HG03139 (cell line): Measurements from ENCODE around the gene CST9L.
"Not testable (repeated sequence)": the region's sequence is repeated elsewhere in the genome, so short reads cannot be mapped to it uniquely, and the experiment has no call there.

Source experiments
- ATAC-seq: cut with Tn5 transposase; IDR thresholded peaks from one replicate; pipeline ENCODE4 v1.9.1; 2021; ENCODE audit not compliant: unreplicated experiment

The CST9L gene

DNA sequence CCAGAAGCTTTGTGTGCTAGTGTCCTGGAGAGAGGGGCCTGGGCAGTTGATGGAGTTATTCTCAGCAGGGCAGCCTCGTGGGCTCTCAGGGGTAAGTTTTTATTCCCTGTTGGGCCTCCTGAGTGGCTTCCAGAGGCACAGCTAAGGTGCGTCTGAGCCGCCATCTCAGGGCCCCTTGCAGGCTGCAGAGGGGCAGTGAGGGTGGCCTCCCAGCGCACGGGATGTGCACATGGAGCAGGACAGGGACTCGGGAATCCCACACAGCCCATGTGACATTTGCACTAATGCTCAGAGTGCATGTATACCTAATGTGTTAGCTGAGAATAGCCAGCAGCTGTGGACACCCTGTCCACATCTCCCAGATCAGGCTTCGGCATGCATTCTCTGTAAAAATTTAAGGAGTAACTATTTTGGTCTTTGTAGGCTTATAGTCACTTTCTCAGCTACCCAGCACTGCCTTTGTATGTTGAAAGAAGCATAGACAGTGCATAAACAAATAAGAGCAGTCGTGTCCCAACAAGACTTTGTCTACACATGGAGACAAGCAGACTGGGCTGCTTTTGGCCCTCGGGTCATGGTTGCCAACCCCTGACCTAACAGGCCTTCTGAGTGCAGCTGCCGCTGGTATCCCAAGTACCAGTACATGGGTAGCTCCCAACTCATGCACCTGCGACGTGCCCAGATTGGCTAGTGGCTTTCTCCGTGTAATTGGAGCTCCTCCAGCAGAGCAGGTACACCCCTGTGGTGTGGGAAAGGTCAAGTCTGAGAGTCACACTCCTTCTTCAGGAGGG is 18.6 kb upstream of the CST9L start:
- no peak for ATAC-seq

DNA sequence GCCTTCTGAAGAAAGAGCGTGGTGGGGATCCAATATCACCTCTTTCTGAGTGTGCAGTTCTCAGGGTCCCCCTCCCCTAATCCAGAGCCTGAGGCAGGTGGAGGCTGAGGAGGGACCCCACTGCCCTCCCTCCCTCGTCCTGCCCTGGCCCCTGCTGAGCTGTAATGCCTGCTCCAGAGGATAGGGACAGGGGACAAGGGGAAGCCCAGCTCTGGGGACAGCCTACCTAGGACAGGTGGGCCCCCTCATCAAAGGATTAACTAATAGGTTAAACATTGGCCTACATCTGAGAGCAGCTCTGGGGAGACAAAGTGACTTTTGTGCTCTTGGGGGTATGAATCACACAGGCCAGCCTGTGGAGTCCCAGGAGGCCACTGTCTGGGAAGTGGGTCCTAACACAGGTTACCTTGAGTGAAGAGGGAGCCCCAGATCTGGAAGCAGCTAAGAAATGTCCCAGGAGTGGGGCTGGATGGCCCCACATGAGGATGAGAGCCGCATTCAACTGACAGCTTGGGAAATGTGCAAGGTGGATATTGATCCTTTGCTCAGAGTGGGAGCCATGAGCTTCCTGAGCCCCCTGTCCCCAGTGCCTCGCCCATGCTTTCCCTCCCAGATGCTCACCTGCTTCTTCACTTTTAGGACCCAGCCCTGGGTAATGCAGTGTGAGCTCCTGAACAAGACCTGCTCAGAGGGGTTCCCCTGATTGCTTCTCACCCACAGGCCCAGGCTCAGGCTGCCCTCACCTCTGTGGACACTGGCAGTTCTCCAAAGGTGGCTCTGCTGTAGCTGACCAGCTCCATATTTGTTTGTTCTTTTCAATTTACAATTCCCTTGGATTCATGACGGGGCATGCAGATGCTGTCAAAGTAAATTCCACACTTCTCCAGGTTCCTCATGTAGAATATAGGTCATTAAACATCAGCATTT is 17.8 kb upstream of the CST9L start:
- ATAC-seq = no peak

- no peak for ATAC-seq
Measured at GRCh38 chr20:23585449-23585807, 17.1 kb upstream of the CST9L start.

DNA sequence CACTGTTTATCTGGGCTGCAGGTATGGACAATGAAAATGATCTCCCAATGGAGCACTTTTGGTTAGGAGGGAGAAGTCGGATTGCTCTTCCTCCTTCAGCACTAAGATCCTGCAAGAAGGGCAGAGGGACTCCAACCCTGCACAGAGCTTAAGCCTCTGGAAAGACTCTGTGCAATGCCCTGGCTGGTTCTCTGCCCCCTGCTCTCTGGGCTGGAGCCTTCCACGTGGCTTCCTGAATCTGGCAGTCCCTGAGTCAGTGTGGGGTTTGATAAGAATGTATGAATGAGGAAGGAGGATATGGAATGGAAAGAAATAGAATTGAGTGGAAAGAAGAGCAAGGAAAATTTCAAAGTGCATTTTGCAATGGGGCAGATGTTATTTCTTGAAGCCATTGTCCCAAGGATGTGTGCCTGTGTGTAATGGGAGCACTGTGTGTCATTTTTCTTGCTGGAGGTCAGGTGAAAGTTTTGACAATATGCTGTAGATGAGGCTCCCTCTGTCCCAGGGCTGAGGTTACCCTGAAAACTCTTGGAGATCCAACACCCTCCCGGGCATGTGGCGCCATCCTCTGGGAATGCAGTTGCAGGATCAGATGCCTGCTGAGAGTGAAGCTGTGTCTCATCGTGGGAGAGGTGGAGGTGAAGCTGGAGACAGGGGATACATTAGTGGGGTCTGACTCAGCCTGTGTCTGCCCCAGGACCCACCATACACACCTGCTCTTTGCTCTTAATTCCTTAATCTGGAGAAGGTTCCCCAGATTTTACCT is 16.3 kb upstream of the CST9L start:
- ATAC-seq = no peak

GRCh38 chr20:23583526-23583925 is 15.2 kb upstream of the CST9L start:
- ATAC-seq = no peak

DNA sequence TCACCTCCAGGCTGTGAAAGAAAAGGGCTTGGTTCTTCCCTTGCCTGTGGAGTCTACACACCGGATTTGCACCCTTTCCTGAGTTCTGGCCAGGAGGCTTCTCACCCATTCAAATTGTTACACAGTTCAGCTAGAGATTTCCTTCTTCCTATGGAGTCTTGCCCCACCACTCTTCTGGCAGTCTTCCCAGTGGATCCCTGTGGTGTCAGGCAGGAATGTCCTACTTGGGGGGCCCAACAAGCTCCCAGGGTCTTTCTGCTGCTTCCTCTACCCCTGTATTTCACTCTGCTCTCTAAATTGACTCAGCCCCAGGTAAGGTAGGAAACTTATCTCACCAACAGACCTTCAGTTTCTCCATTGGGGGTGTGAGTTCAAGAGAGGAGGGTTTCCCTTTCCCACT is 14.0 kb upstream of the CST9L start:
- no peak for ATAC-seq

GRCh38 chr20:23581833-23582232 is 13.5 kb upstream of the CST9L start:
- ATAC-seq = not testable (repeated sequence)

GRCh38 chr20:23574977-23575376 is 6.7 kb upstream of the CST9L start:
- ATAC-seq = no peak

- ATAC-seq = no peak
Measured at GRCh38 chr20:23570178-23570760, 2.0 kb upstream of the CST9L start.

DNA sequence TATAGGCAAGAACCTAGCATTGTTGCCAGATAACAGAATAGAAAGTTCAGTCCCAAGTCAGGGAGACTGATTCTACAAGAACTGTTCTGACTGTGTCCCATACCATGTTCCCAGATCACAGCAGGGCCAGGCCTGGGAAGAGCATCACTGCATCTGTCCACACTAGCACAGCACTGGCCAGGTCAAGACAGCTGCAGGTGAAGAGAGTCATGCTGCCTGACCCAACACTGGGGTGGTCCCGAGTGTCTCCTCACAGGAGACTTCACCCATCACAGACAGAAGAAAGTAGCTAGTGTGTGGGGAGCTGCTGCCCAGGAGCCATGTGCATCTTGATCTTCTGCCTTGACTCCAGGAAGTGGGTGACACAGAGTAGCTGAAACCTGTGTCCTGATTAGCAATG is 1.3 kb upstream of the CST9L start:
- ATAC-seq = no peak

DNA sequence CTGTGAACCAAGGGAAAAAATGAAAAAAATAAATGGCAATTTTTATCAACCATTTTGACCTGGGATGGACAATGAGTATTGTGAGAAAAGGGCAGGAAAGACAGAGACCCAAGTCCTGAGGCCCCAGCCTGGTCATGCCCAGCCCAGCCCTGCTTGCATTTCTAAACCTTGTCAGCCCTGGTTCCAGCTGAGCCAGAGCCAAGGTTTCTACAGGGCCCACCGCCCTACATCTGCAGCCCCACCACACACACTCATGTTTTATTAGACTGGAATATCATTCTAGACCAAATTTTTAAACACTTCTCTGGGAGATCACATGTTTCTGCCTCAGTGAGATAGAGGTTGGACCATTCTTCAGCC is 667 bp upstream of the CST9L start:
- no peak for ATAC-seq

- ATAC-seq = no peak
Measured at GRCh38 chr20:23566199-23566932, 1.9 kb downstream of the CST9L start.

DNA sequence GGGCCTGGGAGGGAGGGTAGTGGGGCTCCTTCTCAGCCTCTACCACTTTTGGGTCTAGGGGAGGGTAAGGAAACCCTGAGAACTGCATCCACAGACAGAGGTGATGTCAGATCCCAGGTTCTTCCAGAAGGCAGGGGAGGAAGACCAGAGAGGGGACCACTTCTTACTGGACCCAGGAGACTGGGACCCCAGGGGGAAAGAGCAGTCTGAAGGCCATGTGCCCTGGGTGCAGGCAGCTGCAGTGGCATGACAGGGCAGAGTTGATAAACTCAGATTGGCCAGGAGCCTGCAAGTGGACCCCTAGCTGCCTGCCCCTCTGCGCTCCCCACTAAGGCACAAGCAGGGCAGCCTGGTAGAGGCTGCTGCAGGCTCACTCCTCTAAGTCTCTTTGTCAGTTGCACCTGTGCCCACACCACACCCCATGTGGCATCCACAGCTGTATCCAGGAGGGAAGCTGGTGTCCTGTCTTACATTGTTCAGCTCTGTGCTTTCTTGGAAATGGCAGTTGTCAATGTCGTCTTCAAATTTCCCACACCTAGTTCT is 2.7 kb downstream of the CST9L start:
- ATAC-seq = no peak

DNA sequence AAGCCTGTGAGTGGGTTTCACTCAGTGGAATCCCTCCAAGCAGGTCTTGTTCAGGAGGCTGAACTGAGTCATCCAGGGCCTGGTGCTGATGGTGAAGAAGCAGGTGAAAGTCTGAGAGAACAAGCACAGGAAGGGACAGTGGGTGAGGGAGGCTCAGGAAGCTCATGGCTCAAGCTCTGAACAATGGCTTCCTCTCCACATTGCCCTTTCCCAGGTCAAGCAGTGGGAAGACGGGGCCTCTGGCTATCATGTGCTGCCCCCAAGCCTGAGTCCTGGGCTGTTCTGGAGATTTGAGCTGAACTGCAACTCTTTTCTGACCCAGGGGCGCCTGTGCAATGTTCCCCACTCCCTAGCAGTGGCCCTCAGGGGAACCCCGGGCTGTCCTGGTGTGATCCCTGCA is 3.4 kb downstream of the CST9L start:
- ATAC-seq = no peak

GRCh38 chr20:23562721-23563342 is 5.5 kb downstream of the CST9L start:
- ATAC-seq = no peak

- ATAC-seq = no peak
Measured at GRCh38 chr20:23554401-23554800, 13.9 kb downstream of the CST9L start.

- ATAC-seq = no peak
Measured at GRCh38 chr20:23551786-23552185, 16.5 kb downstream of the CST9L start.

DNA sequence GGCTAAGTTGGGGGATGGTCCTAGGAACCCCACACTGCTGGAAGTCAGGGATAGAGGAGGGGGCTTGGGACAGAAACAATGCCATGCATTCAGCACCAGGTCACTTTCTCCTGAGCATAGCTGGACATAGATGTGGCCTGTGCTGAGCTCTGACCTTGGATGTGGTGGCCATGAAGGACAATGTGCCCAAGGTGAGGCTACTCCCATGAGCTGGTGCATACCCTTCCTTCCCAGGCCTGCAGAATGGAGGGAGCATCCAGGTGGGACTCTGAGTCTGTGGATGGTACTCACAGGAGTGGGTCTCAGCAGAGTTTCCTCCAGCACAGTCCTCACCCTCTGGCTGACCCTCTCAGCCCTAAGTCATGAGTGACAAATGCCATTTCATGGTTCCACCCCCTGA is 16.9 kb downstream of the CST9L start:
- no peak for ATAC-seq

- no peak for ATAC-seq
Measured at GRCh38 chr20:23550227-23550626, 18.1 kb downstream of the CST9L start.

- no peak for ATAC-seq
Measured at GRCh38 chr20:23548408-23548807, 19.9 kb downstream of the CST9L start.
